HG03159 (cell line): ENCODE data around the gene MBOAT2.

Source experiments
- ATAC-seq: cut with Tn5 transposase; IDR thresholded peaks from one replicate; pipeline ENCODE4 v1.9.1; 2021; ENCODE audit warnings: mild to moderate bottlenecking, moderate library complexity; ENCODE audit not compliant: unreplicated experiment

The MBOAT2 gene

DNA sequence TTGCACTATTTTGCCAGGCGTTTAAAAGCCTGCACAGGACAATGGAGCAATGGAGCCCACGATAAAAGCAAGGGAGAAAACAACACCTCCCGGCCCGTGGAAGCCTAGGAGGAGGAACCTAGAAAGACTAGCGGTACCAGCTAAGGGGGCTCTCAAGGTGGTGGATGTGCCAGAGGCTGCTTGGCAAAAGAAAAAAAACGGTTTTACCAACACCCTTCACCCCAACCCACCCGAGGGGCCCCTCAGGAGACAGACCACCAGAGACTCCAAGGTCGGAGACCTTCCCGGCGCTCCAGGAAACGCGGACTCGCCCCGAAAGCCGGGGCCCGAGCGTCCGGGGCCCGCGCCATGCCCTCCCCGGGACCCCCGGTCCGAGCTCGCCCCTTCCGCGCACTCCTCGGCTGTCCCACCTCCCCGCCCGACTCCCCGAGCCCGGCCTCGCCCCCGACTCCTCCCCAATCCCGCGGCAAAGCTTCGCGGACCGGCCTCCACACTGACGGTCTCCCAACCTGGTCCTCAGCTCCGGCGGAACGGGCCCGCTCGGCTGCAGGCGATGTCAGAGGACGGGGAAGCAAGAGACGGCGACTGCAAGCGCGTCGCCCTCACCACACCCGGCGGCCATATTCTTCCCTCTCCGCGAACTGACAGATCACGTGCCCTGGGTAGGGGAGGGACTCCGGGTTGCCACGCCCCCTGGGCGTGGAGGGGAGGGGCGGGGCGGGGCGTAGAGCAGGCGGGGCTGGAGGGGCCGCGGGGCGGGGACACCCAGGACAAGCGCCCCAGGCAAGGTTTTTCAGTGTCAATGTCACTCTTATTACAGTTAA lies 166.3 kb downstream of the MBOAT2 start, which contains the start of gene KIDINS220:
KIDINS220 (minus strand) TSS at position 643 of the 824 bp plus-strand sequence. CDS start 10,520 bp downstream, outside the sequence.
- ATAC-seq = peak; percentile 85

DNA sequence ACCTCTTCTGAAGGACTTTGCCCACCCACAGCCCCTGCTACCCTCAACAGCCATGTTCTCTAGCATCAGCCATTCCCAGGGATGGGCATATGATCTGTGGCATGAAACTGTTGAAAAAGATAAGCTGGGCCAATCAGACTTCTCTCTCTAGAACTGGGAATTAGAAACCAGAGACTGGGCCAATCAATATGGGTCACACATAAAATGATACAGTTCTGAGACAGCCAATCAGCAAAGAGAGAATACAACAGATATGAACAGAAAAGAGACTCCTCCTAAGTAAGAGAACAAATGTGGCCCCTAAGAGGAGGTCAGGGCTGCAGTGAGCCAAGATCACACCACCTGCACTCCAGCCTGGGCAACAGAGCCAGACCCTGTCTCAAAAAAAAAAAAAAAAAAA lies 168.2 kb downstream of the MBOAT2 start:
- no peak for ATAC-seq

DNA sequence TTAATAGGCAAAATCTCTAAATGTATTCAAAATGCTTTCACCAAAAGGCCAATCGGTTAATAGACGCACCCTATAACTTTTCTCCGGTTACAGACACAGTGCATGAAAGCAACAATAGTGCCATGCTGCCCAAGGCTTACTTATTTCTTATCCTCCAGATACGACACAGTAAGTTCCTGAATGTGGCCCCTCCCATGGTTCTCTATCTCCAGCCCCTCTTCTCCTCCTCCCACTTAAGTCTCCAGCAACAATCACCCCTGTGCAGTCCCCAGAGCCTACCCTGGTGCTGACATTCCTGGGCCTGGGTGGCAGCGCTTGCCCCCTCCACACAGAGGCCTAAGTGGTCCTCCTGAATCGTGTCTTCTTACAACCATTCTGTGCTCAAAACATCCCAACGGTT lies 169.6 kb downstream of the MBOAT2 start:
- no peak for ATAC-seq

DNA sequence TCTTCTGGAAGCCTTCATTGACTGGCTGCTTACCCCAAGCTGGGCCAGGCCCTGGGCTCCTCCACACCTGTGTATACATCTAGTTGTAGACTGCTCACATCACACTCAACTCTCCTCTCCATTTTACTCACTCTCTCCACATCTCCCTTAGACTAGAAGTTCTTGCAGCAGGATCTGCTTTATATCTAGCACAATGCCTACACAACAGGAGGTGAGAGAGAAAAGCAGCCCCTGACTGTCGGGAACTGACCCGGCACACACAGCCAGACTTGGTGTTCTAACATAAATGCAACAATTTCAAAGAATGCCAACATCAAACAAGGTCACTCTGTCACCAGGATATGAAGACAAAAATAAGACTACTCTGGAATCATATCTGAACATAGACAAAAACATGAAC lies 172.0 kb downstream of the MBOAT2 start:
- ATAC-seq = no peak

DNA sequence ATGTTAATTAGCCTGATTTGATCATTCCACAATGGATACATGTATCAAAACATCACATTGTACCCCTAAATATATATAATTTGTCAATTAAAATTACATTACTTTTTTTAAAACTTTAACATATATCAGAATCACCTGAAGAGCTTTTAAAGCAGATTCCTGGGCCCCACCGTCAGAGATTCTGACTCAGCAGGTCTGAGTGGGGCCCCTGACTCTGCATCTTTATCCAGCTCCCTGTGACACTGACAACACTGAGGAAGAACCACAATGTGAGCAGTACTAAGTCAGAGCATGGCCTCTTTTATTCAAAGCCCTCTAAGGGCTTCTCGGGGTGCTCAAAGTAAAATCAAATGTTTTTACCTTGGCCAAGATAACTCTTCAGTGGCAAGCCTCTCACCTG lies 175.8 kb downstream of the MBOAT2 start:
- no peak for ATAC-seq

DNA sequence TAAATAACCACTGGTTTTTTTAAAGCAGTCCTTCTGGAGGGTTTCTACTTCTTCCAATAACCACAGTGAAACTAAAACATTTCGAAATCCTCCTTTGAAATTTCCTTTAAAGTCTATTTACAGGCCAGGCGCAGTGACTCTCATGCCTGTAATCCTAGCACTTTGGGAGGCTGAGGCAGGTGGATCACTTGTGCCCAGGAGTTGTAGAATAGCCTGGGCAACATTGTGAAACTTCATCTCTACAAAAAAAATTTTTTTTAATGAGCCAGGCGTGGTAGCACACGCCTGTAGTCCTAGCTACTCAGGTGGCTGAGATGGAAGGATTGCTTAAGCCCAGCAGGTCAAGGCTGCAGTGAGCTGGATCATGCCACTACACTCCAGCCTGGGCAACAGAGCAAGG lies 181.3 kb downstream of the MBOAT2 start:
- no peak for ATAC-seq

DNA sequence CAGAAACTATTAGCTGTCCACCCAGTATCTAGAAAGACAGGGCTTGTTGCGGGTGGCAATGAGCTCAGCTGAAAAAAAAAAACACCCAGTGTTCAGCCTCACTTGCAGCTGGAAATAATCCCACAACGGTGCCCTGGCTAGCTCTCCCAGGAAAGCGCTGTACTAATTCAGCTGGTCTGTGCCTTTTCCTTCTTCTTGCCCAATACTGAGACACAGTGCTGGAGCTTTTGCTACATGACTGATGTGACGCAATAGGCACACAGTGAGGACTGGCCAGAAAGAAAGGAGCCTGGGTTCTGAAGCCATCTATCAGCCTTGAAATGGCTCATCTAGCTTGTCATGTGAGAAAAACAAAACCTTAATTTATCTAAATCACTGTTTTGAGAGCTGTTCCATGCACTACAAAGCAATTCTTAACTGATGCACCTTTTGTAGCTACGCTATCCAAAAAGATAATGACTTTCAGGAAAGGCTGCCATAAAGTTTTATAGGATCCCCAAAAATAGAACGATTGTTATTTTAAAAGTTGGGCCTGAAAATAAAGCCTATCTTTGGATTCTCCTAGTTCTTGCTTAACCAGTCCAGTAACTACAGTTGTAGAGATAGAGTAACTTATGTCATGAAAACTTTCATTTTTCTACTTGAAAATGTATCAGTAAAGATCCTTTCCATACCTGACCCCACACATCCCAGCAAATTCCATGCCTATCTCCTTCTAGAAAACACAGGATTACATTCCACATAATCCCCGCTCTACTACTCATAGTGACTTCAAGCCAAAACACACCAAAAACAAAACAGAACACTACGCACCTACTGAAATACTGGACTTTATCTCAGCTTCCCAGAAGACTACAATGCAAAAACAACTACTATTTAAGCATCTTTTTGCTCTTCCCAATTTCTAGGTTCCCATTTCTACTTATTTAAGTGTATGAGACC lies 181.9 kb downstream of the MBOAT2 start:
- ATAC-seq = no peak

DNA sequence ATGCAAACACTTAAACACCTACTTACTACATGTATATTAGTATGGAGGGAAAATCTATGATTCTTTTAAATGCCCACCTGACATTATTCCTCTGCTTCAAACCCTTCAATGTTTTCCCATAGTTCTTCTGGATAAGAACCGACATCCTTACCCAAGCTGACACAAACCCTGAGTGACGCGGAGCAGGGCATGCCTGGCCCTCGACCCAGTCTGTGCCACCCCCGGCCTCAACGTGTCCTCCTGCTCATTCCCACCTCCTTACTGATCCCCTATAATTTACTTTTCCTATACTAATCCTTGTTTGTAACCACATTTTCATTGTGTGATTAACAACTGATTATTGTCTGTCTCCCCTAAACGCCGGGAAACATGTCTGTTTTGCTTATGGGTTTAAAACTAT lies 183.5 kb downstream of the MBOAT2 start:
- no peak for ATAC-seq

DNA sequence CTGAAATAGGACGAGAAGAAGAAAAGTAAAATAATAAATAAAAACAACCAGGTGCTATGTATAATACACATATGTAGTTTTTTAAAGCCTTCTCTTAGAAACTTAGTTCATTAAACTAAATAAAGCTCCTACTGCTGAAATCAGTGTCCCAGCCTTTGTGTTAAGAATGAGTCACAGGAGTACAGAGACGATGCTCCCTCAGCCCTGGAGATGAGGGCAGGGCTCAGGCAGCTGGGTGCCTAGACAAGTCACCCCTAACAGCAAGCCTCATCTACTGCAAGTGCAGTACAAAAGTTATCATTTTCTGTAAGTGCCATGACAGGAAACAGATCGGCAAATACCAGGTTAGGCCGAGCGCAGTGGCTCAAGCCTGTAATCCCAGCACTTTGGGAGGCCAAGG lies 184.3 kb downstream of the MBOAT2 start:
- no peak for ATAC-seq

DNA sequence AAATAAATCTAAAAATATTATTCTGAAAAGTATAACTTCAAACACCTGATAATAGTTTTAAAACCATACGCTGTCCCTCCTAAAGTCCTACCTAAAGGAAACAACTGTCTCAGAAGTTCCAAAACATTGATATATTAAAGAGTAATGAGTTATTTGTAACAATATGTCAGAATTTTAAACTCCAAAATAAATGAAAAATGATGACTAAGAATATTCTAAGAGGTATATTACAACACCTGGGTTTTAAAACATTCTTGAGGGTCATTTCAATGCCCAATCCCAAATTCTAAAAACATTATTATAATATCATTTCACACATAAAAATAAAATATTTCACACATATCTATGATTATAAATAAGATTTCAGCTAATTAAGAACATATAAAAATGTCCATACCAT lies 186.3 kb downstream of the MBOAT2 start:
- no peak for ATAC-seq

DNA sequence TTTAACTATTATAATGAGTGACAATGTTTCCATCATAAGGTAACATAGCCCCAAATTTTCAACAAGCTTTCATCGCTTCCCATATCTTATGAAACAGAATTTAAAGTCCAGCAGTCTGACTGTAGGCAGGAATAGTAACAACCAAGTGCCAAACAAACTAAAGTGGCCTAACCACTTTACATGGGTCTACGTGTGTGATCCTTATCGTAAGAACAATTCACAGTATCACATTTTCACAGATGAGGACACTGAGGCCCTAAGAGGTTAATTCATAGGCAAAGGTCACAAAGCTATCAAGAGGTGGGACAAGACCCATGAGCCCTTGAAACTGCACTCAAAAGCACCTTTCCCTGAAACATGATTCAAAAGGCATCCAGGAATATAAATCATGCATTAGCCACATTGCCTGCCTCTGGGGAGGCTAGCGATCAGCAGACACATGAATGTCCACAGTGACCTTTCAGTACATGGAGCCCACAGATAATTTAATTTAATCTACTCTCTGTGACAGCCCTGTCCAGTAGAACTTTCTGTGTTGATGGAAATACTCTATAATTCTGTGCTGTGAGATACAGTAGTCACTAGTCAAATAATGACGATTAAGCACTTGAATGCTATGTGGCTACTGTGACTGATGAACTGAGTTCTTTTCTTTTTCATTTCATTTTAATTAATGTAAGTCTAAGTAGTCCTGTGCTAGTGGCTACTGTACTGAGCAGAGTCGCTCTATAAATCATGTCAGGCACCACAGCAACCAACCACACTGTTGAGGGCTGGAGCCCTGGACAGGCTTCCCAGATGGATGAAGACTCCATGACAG lies 196.4 kb downstream of the MBOAT2 start:
- no peak for ATAC-seq

DNA sequence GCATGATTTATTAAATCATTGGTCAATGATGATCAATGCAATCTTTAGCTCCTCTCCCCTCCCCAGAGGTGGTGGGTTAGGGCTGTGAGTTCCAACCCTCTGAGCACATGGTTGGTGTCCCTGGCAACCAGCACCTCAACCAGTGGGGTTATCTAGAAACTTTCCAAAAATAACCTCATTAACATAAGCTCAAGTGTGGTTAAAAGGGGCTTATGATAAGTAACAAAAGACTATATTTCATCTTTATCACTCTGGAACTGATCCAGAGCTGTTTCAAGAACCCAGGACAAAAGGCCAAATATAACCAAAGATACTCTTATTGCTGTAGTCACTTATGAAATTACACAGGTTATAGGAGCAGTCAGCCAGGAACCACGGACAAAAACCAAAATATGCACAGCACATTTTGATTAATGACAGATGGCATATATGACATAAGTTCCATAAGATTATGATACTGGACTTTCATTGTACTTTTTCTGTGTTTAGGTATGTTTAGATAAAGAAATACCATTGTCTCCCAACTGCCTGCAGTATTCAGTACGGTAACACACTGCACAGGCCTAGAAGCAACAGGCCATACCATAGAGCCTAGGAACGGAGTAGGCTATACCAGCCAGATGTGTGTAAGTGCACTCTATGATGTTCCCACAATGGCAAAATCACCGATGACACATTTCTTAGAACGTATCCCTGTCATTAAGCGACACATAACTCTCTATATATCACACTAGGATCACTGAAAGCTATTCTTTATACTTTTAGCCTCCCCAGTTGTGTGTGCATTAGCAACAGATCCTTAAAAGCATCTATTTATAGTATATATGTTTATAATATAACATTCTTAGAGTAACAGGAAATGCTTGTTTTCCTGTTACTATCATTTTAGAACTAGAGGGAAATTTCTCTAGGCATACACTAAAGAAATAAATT lies 197.9 kb downstream of the MBOAT2 start:
- ATAC-seq = no peak

DNA sequence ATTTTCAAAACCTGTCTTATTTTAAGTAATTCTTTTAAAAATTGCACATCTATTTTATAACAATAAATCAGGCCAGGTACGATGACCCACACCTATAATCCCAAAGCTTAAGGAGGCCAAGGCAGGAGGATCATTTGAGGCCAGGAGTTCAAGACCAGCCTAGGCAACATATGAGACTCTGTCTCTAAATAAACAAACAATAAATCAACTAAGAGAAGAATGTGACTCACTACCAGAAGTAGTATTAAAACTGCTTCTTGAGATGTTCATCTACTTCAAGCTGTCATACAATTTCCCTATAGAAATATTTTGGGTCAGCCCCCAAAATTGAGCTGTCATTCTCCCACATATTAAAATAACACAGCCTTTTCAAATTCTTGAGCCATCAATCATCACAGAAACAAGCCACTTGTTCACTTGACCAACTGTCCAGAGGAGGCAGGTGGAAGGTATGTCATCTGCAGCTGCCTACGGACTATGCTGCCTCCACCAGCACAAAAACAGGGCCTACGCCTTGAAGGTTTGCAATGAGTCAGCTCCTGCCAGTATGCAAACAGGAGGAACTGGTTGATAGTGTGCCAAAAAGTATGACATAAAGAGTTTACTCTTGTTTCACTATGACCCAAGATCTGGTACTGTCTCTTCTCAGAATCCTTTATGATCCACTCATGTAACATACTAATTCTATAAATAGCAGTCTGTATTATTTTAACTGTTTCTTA lies 199.7 kb downstream of the MBOAT2 start:
- ATAC-seq = peak; percentile 97

DNA sequence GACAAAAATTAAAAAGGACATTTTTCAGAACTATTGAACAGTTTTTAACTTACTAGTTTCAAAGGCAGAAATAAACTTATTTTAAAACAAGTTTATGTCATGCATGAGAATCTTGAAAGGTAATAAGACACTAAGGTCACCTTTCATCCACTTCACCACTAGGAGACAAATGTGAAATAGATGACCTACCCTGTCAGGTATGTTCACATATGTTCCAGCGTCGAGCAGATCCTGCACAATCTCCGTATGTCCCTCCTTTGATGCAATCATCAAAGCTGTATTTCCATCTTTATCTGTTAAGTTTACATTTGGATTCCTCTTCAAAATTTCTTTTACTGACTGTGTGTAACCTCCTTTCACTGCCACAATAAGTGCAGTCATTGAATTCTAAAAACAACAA lies 200.7 kb downstream of the MBOAT2 start:
- ATAC-seq = no peak
